Measurements from ENCODE around the gene GMDS.

GMDS gene

GRCh38 chr6:1923449-1923848, 322.0 kb downstream of the GMDS start:
- no peak for DNase-seq

GRCh38 chr6:1917626-1918371, 327.6 kb downstream of the GMDS start:
- DNase-seq = no peak

GRCh38 chr6:1916334-1917070, 328.9 kb downstream of the GMDS start:
- DNase-seq = no peak

GRCh38 chr6:1915226-1915625, 330.2 kb downstream of the GMDS start:
- no peak for DNase-seq

GRCh38 chr6:1913577-1913976, 331.8 kb downstream of the GMDS start:
- no peak for DNase-seq

GRCh38 chr6:1912731-1913130, 332.7 kb downstream of the GMDS start:
- no peak for DNase-seq

- no peak for DNase-seq
Observed at GRCh38 chr6:1911474-1911873, 333.9 kb downstream of the GMDS start.

GRCh38 chr6:1910621-1911407, 334.6 kb downstream of the GMDS start:
- no peak for DNase-seq

- no peak for DNase-seq
Observed at GRCh38 chr6:1908784-1909183, 336.6 kb downstream of the GMDS start.

- DNase-seq = no peak
Observed at GRCh38 chr6:1906609-1907008, 338.8 kb downstream of the GMDS start.

GRCh38 chr6:1906014-1906413, 339.4 kb downstream of the GMDS start:
- DNase-seq = no peak

- no peak for DNase-seq
Observed at GRCh38 chr6:1904898-1905297, 340.5 kb downstream of the GMDS start.

- DNase-seq = no peak
Observed at GRCh38 chr6:1904466-1904799, 341.0 kb downstream of the GMDS start.

- DNase-seq = no peak
Observed at GRCh38 chr6:1903780-1904465, 341.5 kb downstream of the GMDS start.

- DNase-seq = no peak
Observed at GRCh38 chr6:1901556-1901955, 343.8 kb downstream of the GMDS start.

GRCh38 chr6:1896897-1897296, 348.5 kb downstream of the GMDS start:
- no peak for DNase-seq

- no peak for DNase-seq
Observed at GRCh38 chr6:1895721-1896120, 349.7 kb downstream of the GMDS start.

GRCh38 chr6:1894954-1895353, 350.5 kb downstream of the GMDS start:
- DNase-seq = no peak

GRCh38 chr6:1893470-1894130, 351.8 kb downstream of the GMDS start:
- DNase-seq = no peak

- DNase-seq = no peak
Observed at GRCh38 chr6:1892716-1893115, 352.7 kb downstream of the GMDS start.

- DNase-seq = no peak
Observed at GRCh38 chr6:1890987-1891386, 354.4 kb downstream of the GMDS start.

- no peak for DNase-seq
Observed at GRCh38 chr6:1890071-1890470, 355.3 kb downstream of the GMDS start.

- no peak for DNase-seq
Observed at GRCh38 chr6:1885576-1886011, 359.8 kb downstream of the GMDS start.

All from NCI-H1436 treated with DMSO at 0.1 percent for 48 hours (cell line).